GM10266 (cell line): ENCODE data around the gene SLC41A3.
"Not testable (repeated sequence)": the region's sequence is repeated elsewhere in the genome, so short reads cannot be mapped to it uniquely, and the experiment has no call there.

Experiments
- DNase-seq: peaks from one replicate; pipeline ENCODE4 v3.0.0; 2012; ENCODE audit errors: extremely low spot score
- TF ChIP-seq, protein P1 (sequence below): IDR thresholded peaks from 2 replicates; pipeline ENCODE4 v1.5.1; 2012; ENCODE audit warnings: mild to moderate bottlenecking, low read depth; ENCODE audit not compliant: control insufficient read depth, insufficient read depth; ENCODE audit errors: missing control alignments

Gene SLC41A3

DNA sequence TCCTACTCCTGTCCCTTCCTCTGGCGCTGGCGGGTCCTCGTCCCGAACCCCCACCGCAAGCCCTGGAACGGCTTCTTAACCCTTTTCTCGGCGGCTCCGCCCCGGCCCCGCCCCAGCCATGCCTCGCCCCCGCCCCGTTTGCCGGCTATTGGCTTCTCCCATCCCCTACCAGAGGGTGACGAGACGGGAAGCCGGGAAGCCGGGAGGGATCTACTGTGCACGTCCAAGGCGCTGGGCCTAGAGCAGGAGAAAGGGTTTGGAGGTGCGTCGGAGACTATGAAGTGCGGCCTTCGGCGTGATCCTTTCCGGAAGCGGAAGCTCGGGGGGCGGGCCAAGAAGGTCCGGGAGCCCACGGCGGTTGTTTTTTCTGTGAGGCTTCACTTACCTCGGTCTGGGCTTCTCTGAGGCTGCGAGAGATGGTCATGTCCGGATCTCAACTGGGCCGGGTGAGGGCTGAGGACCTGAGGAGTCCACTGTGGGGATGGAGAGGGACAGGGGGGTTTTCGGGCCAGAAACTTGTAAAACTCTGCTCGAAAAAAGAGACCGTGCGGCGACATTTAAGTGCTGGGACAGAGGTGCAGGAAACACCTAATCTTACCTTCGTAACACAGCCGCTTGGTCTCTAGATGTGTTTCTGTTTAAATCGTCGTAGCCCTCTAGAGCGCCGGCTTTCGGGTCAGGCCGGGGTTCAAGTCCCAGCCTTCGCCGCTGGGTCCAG lies 93.5 kb downstream of the SLC41A3 start:
- TF ChIP-seq, protein P1, sequence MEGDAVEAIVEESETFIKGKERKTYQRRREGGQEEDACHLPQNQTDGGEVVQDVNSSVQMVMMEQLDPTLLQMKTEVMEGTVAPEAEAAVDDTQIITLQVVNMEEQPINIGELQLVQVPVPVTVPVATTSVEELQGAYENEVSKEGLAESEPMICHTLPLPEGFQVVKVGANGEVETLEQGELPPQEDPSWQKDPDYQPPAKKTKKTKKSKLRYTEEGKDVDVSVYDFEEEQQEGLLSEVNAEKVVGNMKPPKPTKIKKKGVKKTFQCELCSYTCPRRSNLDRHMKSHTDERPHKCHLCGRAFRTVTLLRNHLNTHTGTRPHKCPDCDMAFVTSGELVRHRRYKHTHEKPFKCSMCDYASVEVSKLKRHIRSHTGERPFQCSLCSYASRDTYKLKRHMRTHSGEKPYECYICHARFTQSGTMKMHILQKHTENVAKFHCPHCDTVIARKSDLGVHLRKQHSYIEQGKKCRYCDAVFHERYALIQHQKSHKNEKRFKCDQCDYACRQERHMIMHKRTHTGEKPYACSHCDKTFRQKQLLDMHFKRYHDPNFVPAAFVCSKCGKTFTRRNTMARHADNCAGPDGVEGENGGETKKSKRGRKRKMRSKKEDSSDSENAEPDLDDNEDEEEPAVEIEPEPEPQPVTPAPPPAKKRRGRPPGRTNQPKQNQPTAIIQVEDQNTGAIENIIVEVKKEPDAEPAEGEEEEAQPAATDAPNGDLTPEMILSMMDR, result no peak
- peak; percentile 38 for DNase-seq

DNA sequence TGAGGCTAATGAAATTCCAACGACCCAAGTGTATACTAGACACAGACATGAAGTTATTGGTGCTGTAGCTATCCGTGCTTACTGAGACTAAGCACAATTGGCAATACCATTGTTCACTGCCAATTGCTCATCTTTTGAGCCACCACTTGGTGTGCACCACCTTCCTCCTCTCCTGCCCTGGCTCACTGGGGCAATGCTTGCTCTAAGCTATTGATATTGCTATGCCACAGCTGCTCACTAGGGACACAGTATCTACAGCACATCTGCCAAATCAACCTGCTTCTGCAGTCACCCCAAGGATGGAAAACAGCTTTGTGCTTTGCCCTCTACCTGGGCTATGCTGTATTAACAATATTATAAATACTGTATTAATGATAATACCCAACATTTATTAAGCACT lies 99.0 kb downstream of the SLC41A3 start:
- DNase-seq, result not testable (repeated sequence)

DNA sequence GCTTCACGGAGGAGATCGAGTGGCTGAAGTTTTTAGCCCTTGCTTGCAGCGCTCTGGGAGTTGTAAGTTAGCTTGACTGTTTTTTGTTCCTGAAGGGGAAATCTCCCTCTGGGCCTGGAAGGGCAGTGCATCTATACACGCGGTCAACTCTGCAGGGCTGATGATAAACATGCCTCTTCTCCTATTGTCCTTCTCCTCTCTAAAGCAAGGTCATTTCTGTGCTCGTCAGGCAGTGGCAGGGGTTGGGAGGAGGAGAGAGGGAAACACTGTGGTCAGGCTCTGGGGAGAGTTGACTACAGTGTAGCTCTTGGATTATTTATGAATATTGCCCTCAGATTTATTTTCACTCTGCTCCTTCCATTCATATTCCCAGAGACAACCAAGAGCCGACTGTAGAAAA lies 106.8 kb downstream of the SLC41A3 start:
- not testable (repeated sequence) for DNase-seq

DNA sequence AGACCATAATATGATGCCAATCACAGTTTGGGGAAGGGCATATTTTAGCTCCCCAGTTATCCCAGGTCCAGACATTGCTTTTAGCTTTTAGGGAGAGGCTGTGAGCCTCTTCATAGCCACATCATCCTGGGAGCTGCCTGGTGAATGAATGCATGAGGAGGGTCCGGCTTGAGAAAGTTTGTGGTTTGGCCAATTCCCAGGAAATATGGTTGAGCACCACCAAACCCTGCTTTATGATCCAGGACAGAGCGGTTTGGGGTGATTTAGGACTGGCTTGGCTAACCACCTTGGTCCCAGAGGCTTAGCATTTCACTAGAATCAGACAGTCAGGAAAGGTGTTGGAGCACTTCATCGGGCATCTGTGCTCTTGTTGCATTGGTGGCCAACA lies 107.9 kb downstream of the SLC41A3 start:
- not testable (repeated sequence) for DNase-seq

DNA sequence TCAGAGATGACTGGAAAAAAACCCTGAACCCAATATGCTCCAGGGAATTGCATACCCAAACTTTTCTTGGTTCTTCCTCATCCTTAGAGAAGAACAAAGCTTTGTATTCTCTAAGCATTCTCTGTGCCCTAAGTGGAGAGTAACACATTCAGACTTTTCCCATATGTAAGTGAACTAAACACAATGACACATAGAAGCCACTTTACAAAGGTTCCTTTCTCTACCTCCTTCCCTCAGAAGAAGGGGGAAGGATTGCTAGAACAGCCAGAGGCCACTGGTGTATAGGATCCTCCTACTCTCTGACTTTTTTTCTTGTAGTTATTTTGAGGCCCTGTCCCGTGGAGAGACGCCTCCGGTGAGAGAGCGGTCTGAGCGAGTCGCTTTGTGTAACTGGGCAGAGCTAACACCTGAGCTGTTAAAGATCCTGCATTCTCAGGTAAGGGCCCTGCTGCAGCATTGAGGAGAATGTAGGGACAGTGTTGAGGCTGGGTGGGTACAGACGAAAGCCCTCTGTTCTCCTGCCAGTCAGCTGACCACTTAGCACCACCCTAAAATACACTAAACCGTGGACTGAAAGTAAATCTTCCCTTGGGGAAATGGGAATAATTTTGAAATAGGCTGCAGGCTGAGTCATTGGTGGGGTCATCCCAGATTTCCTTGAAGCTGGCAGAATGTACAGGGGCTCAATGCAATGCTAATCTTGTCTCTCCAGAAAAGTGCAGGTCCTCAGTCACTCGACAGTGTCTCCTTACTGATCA lies 108.5 kb downstream of the SLC41A3 start:
- DNase-seq, result not testable (repeated sequence)

DNA sequence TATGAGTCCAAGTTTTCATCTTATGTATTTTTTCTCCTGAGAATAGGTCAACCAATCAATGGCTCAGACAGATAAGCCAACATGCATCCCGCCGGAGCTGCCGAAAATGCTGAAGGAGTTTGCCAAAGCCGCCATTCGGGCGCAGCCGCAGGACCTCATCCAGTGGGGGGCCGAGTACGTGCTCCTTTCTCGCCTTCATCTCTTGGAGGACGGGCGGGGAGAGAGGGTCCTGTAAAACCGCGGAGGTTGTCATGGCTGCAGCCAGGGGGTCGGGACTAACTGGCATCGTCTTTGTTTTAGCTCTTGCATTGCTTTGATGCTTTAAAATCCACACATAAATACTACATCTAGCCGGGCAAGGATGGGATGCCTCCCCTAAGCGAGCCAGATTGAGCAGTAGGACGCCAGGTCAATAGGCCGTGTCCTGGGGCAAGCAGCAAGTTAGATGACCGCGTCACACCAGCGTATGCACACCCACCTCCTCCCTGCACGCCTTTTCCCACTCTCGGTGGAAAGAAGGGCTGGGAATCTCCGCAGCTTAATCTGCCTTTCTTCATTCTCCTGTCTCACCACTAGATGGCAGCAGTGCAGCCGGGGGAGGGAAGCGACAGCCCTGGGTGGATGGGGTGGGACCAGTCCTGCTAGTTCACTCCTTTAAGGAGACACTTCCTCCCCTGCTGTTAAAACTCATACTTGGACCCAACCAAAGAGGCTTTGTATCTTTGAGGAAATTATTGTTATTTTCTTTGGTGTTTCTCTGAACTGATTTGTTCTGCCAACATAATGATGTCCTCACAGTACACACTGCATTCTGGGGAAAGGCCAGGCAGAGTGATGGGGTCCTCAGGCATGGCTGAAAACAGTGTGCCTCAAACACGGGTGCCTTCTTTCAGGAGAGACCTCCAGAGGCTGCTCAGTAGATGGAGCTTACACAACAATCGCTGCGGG lies 111.7 kb downstream of the SLC41A3 start:
- not testable (repeated sequence) for DNase-seq
- TF ChIP-seq, protein P1, result peak; percentile 64

DNA sequence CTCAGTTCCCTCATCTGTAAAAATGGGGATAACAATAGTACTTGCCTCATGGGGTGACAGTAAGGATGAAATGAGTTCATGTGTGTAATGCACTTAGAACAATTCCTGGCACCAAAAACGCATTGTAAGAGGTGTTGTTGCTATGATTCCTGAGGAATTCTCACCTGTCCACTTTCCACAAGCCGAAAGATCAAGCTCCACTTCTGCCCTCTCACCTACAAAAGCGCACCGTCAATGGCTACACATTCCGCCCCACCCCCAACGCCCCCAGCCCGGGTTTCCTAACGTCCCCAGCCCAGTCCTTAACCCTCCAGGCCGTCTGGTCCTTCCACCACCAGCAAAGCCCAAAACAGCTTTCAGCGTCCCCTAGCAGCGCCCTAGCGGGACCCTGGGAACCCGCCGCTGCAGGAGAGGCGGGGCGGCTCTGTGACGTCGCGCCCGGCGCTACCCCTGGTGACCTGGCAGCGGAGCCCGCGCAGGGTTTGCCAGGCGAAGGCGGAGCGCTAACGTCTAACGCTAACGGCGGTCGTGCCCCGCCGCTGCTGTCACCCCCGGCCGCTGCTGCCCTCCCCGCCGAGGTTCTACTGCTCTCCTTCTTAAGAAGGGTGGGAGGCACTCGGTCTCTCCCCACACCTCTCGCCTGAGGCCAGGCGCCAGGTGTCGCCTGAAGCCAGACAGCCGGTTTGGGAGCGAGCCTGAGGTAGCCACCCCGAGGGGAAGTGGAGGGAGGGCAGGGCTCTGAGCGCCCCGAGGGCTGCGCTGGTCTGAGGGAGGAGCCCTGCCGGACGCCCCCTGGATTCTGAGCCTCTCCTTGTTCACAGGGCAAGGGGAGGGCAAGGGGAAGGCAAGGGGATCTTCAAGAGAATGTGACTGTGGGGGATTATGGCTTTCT lies 115.0 kb downstream of the SLC41A3 start, which contains the start of gene ROPN1B:
Gene ROPN1B, plus strand, starts transcription at position 478 of the 892 bp plus-strand sequence. CDS start 2,877 bp downstream, outside the sequence.
- DNase-seq, result not testable (repeated sequence)

DNA sequence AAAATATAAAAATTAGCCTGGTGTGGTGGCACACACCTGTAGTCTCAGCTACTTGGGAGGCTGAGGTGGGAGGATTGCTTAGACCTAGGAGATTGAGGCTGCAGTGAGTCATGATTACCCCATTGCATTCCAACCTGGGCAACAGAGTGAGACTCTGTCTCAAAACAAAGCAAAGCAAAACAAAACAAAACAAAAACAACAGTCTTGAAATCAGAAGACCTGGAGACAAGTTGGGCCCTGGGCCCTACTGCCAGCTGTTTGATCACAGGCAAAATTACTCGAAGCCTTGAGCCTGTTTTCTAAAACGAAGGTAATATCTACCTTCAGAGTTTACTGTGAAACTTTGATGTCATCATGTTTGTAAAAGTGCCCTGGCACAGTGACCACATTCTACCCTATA lies 115.8 kb downstream of the SLC41A3 start:
- DNase-seq, result not testable (repeated sequence)

DNA sequence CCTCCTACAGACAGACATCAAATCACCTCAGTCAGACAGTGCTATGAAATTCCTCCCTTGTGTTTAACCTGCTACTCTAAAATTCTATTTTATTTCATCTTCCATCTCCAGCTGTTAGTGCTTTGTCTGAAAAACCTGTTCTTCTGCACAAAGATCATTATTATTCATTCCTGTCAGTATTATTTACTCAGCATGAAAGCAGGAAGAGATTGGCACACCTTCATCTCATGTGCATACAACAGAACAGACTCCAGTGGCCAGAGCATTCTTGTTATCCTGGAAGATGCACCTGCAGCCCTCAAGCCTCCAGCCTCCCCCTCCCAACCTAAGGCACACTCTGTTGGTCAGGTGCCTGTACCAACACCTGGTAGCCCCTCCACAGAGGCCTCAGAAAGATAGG lies 116.8 kb downstream of the SLC41A3 start:
- TF ChIP-seq, protein P1, result no peak
- no peak for DNase-seq

DNA sequence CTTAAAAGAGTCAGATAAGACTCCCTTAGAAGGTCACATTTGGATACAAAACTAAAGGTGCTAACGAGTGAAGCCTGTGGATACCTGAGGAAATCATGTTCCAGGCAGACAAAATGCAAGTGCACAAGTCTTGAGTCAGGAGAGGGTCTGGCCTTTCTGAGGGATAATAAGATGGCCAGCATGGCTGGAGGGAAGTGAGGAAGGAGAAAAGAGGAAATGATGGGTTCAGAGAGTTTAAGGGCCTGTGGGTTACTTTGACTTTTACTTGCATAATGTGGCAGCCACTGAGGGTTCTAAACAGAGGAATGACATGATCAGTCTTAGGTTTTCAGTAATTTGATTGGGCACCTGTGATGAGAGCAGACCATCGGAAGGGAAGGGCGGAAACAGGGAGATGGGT lies 118.4 kb downstream of the SLC41A3 start:
- TF ChIP-seq, protein P1, result no peak
- no peak for DNase-seq

DNA sequence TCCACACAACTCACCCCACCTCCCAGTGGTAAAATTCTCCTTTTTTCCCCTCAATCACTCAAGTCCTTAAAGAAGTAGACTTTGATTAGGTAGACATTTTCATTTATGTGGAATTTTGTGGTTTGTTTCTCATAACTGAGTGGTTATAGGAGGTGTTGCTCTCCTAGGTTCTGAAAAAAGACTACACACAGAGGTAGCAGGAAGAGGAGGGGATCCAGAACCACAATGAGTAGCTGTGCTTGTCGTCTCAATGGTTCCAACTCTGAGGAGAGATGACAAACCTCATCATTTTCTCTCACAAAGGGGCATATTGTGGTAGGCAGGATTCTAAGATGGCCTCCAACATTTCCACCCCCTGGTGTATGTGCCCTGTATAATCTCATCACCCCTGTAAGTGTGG lies 120.1 kb downstream of the SLC41A3 start:
- DNase-seq, result not testable (repeated sequence)
